GF-D8 (cell line): Measurements from ENCODE around the gene HHIPL1.

Source experiments
- DNase-seq: peaks from one replicate; lab custom pipeline; 2025; lab: John Stamatoyannopoulos, UW

HHIPL1 gene

GRCh38 chr14:99675382-99675835, 30.5 kb downstream of the HHIPL1 start:
- DNase-seq, result no peak

GRCh38 chr14:99675951-99676350, 31.0 kb downstream of the HHIPL1 start:
- DNase-seq, result no peak

- no peak for DNase-seq
These were observed 31.7 kb downstream of the HHIPL1 start for GRCh38 chr14:99676657-99677056.

- no peak for DNase-seq
These were observed 32.6 kb downstream of the HHIPL1 start for GRCh38 chr14:99677231-99678140.

- DNase-seq, result no peak
These were observed 33.3 kb downstream of the HHIPL1 start for GRCh38 chr14:99678198-99678597.

- DNase-seq, result no peak
These were observed 34.2 kb downstream of the HHIPL1 start for GRCh38 chr14:99679111-99679510.

GRCh38 chr14:99679543-99679942, 34.6 kb downstream of the HHIPL1 start:
- DNase-seq, result no peak

GRCh38 chr14:99679996-99680395, 35.1 kb downstream of the HHIPL1 start:
- no peak for DNase-seq

GRCh38 chr14:99681101-99681831, 36.3 kb downstream of the HHIPL1 start:
- DNase-seq, result no peak

GRCh38 chr14:99681832-99682148, 36.9 kb downstream of the HHIPL1 start:
- no peak for DNase-seq

- DNase-seq, result no peak
These were observed 38.1 kb downstream of the HHIPL1 start for GRCh38 chr14:99682809-99683618.

GRCh38 chr14:99683619-99684409, 38.9 kb downstream of the HHIPL1 start, which contains the start of gene CYP46A1:
CYP46A1 (plus strand) TSS chr14:99684298; CDS start chr14:99684418, 120 bp downstream.
- DNase-seq, result peak; percentile 78

GRCh38 chr14:99684410-99684934, 39.5 kb downstream of the HHIPL1 start:
- no peak for DNase-seq

GRCh38 chr14:99685151-99685591, 40.2 kb downstream of the HHIPL1 start:
- no peak for DNase-seq

- DNase-seq, result no peak
These were observed 40.7 kb downstream of the HHIPL1 start for GRCh38 chr14:99685596-99685995.

GRCh38 chr14:99686557-99687283, 41.8 kb downstream of the HHIPL1 start:
- no peak for DNase-seq

- DNase-seq, result no peak
These were observed 42.6 kb downstream of the HHIPL1 start for GRCh38 chr14:99687284-99688209.

GRCh38 chr14:99688210-99688581, 43.3 kb downstream of the HHIPL1 start:
- no peak for DNase-seq

GRCh38 chr14:99688629-99689028, 43.7 kb downstream of the HHIPL1 start:
- no peak for DNase-seq
